Tibial nerve (tissue), 4 donors: ENCODE data around the gene CRHR2.

Source experiments
- EP300 ChIP-seq, 2 donors: sonication (generic); formaldehyde crosslinking; IDR thresholded peaks; one replicate each; pipeline ENCODE4 v1.6.1; 2017; ENCODE audit warnings: antibody characterized with exemption in 2 of 2, mild to moderate bottlenecking in 1 of 2
- POLR2A ChIP-seq, 2 donors: fragments of 450-650 bp; IDR thresholded peaks; one replicate each; pipeline ENCODE4 v1.6.1; 2017; ENCODE audit warnings: antibody characterized with exemption in 2 of 2, mild to moderate bottlenecking in 2 of 2, moderate library complexity in 2 of 2
- TF ChIP-seq, protein P1 (sequence below), 5 experiments: fragments of 200-600 bp in 3 of 5; fragments of 450-650 bp in 2 of 5; sonication (generic) in 3 of 5; IDR thresholded peaks; one replicate each; pipeline ENCODE4 v1.5.1; 2016 to 2019; ENCODE audit warnings: antibody characterized with exemption in 5 of 5, mild to moderate bottlenecking in 3 of 5, moderate library complexity in 2 of 5

- TF ChIP-seq, protein P1, sequence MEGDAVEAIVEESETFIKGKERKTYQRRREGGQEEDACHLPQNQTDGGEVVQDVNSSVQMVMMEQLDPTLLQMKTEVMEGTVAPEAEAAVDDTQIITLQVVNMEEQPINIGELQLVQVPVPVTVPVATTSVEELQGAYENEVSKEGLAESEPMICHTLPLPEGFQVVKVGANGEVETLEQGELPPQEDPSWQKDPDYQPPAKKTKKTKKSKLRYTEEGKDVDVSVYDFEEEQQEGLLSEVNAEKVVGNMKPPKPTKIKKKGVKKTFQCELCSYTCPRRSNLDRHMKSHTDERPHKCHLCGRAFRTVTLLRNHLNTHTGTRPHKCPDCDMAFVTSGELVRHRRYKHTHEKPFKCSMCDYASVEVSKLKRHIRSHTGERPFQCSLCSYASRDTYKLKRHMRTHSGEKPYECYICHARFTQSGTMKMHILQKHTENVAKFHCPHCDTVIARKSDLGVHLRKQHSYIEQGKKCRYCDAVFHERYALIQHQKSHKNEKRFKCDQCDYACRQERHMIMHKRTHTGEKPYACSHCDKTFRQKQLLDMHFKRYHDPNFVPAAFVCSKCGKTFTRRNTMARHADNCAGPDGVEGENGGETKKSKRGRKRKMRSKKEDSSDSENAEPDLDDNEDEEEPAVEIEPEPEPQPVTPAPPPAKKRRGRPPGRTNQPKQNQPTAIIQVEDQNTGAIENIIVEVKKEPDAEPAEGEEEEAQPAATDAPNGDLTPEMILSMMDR (IDR thresholded peaks at IDR 0.05): no peak
- TF ChIP-seq EP300 (IDR thresholded peaks at IDR 0.05) (no peak), POLR2A (IDR thresholded peaks at IDR 0.05) (no peak)
Observed at GRCh38 chr7:30700941-30701340, 18.7 kb upstream of the CRHR2 start.
